IPS-18a (cell line): ENCODE results near the gene LCORL.
"Not testable (repeated sequence)": the region's sequence is repeated elsewhere in the genome, so short reads cannot be mapped to it uniquely, and the experiment has no call there.

ENCODE experiments used
- H3K27ac ChIP-seq: one replicate; pipeline ENCODE4 v1.5.1; 2013; ENCODE audit warnings: low read length
- H3K27me3 ChIP-seq: one replicate; pipeline ENCODE4 v1.6.1; 2013; ENCODE audit warnings: mild to moderate bottlenecking, low read length; ENCODE audit not compliant: control insufficient read depth, insufficient read depth
- H3K36me3 ChIP-seq: one replicate; pipeline ENCODE4 v1.6.1; 2013; ENCODE audit warnings: low read depth, low read length; ENCODE audit not compliant: control insufficient read depth
- H3K4me1 ChIP-seq: one replicate; pipeline ENCODE4 v1.6.1; 2013; ENCODE audit warnings: low read depth, low read length; ENCODE audit not compliant: control insufficient read depth
- H3K4me3 ChIP-seq: one replicate; pipeline ENCODE4 v1.5.1; 2013; ENCODE audit warnings: low read length
- H3K9ac ChIP-seq: one replicate; pipeline ENCODE4 v1.6.1; 2013; ENCODE audit warnings: mild to moderate bottlenecking, low read length, moderate library complexity
- H3K9me3 ChIP-seq: one replicate; pipeline ENCODE4 v1.6.1; 2013; ENCODE audit warnings: low read depth, low read length; ENCODE audit not compliant: control insufficient read depth

LCORL gene

DNA sequence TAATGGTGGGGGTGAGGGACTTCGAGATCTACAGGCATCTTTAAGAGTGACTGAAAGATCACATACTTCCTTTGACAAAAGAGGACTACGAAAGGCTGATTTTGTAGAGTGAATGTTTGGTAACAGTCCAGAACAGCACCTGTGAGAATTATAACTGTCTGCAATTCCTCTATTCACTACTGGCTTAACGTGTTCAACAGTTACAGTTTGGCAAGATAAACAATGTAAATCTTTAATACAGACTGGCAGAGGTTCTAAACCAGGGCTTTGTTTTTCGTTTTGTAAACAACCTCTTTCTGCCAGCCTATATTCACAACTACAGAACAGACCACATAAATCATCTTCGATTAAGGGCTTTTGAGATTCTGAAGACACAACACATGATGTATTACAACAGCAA lies 143.9 kb downstream of the LCORL start:
- Histone ChIP-seq H3K27me3 (no peaks in the 10 kb centered on the region), H3K4me1 (no peaks in the 10 kb centered on the region), H3K9ac (no peak overlapping the region), H3K36me3 (no peaks in the 10 kb centered on the region), H3K27ac (no peak overlapping the region), H3K9me3 (no peaks in the 10 kb centered on the region), H3K4me3 (no peak overlapping the region)

DNA sequence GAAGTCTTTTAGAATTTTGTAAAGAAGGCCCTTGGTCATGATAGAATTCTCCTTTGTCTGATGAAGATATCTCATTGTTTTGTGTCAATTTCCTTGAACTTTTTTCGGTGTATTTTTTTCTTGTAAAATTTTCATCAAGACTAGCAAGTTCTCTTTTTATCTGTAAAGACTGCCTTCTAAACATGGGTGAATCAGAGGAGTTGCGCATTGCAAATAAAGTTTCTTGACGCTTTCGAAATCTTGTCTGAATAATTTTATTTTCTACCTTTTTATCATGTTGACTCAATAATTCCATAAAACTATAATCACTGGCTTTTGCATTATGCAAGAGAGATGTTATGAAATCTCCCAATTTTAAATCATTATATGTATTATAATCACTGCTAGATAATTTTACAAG lies 144.6 kb downstream of the LCORL start:
- Histone ChIP-seq H3K4me3 (no peak overlapping the region), H3K9me3 (no peaks in the 10 kb centered on the region), H3K9ac (no peak overlapping the region), H3K36me3 (no peaks in the 10 kb centered on the region), H3K4me1 (no peaks in the 10 kb centered on the region), H3K27ac (no peak overlapping the region), H3K27me3 (no peaks in the 10 kb centered on the region)

DNA sequence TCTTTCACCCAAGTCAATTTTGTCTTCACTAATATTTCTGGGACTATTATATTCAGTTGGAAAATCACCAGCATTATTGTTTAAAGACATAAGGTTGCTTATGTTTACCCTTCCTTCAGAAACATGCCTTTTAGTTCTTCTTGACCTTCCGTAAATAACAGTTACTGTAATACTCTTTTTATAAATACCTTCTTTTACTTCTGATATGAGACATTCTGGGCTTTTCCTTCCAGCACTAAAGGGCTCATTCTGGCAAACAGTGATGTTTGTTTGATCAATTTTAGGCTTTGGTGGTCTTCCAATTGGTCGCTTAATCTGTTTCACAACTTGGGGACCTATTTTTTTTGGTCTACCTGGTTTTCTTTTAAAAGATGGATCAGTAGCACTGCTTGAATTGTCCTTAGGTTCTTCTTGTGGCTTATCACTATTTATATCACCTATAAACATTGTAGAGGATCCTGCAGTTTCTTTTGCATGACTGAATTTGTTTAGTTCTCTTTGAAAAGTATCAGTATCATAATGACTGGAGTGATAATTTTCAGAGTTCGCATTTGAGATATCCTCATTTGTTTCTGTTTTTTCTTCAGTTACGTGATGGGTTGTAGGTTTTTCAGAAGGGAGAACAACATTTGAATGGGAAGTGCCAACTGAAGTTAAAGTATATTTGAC lies 146.0 kb downstream of the LCORL start:
- no peaks in the 10 kb centered on the region for H3K36me3 ChIP-seq
- no peaks in the 10 kb centered on the region for H3K9me3 ChIP-seq
- no peaks in the 10 kb centered on the region for H3K27me3 ChIP-seq
- no peaks in the 10 kb centered on the region for H3K4me1 ChIP-seq
- no peak overlapping the region for H3K27ac ChIP-seq
- no peak overlapping the region for H3K9ac ChIP-seq
- H3K4me3 ChIP-seq: no peak overlapping the region

DNA sequence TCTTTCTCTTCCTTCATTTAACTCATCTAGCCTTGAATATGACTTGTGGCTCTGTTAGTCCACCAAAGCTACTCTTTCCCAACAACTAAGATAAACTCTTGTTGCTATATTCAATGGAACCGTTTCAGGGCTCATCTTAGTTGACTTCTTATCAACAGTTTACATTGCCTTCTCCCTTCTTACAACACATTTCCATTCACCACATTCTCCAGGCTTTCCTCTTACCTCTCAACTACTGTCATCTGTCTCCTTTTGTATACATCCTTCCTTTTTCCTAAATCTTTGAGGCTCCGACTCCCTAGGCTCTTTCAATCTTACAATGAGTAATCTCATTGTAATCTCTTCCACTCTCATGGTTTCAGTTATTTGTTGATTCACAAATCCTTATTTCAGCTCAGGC lies 152.2 kb downstream of the LCORL start:
- H3K27ac ChIP-seq: no peak overlapping the region
- H3K4me3 ChIP-seq: no peak overlapping the region
- H3K36me3 ChIP-seq: no peaks in the 10 kb centered on the region
- H3K9ac ChIP-seq: no peak overlapping the region
- H3K4me1 ChIP-seq: no peaks in the 10 kb centered on the region
- H3K27me3 ChIP-seq: no peaks in the 10 kb centered on the region
- H3K9me3 ChIP-seq: no peaks in the 10 kb centered on the region

DNA sequence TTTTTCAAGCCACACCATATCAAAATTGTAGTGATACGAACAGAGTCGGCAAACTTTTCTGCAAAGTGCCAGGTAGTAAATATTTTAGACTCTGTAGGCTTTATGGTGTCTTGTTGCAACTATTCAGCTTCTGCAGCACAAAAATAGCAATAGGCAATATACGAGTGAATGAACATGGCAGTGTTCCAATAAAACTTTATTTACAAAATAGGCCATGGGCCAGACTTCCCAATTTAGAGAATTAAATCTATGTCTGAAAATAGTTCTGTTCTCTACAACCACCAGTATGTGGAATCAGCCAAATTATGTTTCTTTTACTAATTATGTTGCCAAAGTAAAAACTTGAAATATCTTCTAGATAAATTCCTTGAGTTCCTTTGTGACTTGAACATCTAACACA lies 154.3 kb downstream of the LCORL start:
- no peaks in the 10 kb centered on the region for H3K36me3 ChIP-seq
- H3K27ac ChIP-seq: no peak overlapping the region
- H3K9ac ChIP-seq: no peak overlapping the region
- no peak overlapping the region for H3K4me3 ChIP-seq
- H3K4me1 ChIP-seq: no peaks in the 10 kb centered on the region
- H3K9me3 ChIP-seq: no peaks in the 10 kb centered on the region
- no peaks in the 10 kb centered on the region for H3K27me3 ChIP-seq

DNA sequence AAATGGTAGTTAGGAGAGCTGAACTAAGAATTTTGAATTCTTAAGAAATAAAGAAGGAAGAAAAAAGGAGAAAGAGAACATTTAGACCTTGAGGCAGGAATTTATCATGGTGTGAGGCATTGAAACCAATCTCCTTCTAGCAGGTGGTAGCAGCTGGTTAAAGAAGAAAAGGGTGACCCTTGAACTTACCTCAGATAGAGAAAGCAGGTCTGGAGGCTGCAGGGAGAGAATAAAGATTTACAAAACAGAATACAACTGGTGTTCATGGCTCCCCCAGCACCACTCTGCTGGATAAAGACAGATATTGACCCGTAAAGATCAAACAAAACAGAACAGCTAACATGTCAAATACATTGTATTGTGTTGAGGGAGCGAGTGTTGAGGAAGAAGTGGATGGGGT lies 154.7 kb downstream of the LCORL start:
- Histone ChIP-seq H3K9me3 (no peaks in the 10 kb centered on the region), H3K9ac (no peak overlapping the region), H3K4me1 (no peaks in the 10 kb centered on the region), H3K36me3 (no peaks in the 10 kb centered on the region), H3K27me3 (no peaks in the 10 kb centered on the region), H3K27ac (no peak overlapping the region), H3K4me3 (no peak overlapping the region)

DNA sequence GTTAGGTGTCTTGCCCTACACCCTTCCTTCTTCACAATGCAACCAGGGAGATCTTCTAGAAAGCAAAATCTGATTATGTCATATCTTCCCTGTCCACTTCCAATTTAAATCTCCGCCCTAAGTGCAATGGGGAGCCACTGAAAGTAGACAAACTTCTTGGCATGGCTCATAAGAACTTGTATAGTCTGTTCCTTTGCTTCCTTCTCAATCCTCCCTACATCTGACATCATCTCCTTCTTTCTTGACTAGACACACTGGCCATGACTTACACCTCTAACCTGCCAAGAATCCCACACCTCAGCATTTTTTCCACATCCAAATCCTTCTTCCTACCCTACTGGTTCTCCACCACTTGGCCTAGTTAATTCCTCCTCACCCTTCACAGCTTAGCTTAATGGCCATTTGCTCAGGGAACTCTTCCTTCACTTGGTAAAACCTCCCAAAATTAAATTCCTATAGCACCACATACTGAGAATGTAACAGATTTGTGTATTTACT lies 155.6 kb downstream of the LCORL start:
- H3K9ac ChIP-seq: no peak overlapping the region
- no peaks in the 10 kb centered on the region for H3K36me3 ChIP-seq
- H3K4me1 ChIP-seq: no peaks in the 10 kb centered on the region
- no peaks in the 10 kb centered on the region for H3K9me3 ChIP-seq
- H3K4me3 ChIP-seq: no peak overlapping the region
- no peaks in the 10 kb centered on the region for H3K27me3 ChIP-seq
- H3K27ac ChIP-seq: no peak overlapping the region

DNA sequence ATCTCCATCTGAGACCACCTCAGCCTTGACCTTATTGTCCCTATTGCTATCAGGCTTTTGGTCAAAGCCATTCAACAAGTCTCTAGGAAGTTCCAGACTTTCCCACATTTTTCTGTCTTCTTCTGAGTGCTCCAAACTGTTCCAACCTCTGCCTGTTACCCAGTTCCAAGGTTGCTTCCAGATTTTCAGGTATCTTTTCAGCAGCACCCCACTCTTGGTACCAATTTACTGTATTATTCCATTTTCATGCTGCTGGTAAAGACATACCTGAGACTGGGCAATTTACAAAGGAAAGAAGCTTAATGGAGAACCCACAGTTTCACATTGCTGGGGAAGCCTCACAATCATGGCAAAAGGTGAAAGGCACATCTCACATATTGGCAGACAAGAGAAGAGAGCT lies 159.6 kb downstream of the LCORL start:
- H3K4me1 ChIP-seq, H3K9ac ChIP-seq, H3K4me3 ChIP-seq, H3K27ac ChIP-seq, H3K36me3 ChIP-seq, H3K9me3 ChIP-seq, H3K27me3 ChIP-seq: not testable (repeated sequence)

DNA sequence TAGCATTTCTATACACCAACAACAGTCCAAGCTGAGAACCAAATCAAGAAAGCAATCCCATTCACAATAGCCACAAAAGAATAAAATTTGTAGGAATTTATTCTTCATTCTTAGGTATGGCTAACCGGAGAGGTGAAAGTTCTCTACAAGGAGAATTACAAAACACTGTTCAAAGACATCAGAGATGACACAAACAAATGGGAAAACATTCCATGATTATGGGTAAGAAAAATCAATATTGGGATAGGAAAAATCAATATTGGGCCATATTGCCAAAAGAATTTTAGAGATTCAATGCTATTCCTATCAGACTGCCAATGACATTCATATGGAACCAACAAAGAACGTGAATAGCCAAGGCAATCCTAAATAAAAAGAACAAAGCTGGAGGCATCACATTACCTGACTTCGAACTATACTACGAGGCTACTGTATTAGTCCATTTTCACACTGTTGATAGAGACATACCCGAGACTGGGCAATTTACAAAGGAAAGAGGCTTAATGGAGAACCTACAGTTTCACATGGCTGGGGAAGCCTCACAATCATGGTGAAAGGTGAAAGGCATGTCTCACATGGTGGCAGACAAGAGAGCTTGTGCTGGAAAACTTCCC lies 161.7 kb downstream of the LCORL start:
- no peak overlapping the region for H3K4me3 ChIP-seq
- no peaks in the 10 kb centered on the region for H3K27me3 ChIP-seq
- no peaks in the 10 kb centered on the region for H3K36me3 ChIP-seq
- no peak overlapping the region for H3K27ac ChIP-seq
- H3K9me3 ChIP-seq: no peaks in the 10 kb centered on the region
- H3K4me1 ChIP-seq: no peaks in the 10 kb centered on the region
- no peak overlapping the region for H3K9ac ChIP-seq

DNA sequence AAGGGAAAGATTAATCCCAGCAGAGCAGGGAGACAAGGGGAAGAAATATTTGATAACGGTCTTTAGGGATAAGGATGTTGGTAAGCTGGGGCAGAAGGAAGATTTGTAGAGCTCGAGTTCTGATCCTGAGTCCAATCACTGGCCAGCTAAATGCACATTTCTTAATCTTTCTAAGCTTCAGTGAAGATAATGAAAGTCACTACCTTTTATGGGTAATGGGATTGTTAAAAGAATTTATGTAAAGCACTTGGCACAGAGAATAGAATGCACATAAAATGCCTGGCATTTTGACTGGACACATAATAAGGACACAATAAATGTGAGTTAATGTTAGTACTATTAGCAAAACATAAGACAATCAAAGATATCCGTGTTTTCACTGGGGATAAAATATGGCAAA lies 167.5 kb downstream of the LCORL start:
- Histone ChIP-seq H3K9ac (no peak overlapping the region), H3K27ac (no peak overlapping the region), H3K4me1 (no peaks in the 10 kb centered on the region), H3K4me3 (no peak overlapping the region), H3K27me3 (no peaks in the 10 kb centered on the region), H3K36me3 (no peaks in the 10 kb centered on the region), H3K9me3 (no peaks in the 10 kb centered on the region)

DNA sequence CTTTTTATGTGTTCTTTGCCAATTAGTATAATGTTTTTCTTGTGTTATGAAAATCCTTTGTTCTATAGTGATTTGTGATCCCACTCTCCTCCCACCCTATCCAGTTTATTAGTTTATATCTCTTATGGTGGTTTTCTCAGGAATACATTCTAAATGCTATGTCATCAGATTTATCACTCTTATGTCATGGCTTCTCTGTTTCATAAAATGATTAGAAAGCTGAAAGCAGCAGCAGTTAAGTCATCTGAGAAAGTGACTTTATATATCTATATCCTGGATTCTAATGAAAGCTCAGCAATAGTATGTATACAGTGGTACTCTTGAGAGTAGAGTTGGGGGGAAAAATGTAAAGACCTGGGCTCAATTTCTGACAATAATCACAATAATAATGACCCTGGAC lies 169.6 kb downstream of the LCORL start:
- Histone ChIP-seq H3K4me1 (no peaks in the 10 kb centered on the region), H3K9me3 (no peaks in the 10 kb centered on the region), H3K4me3 (no peak overlapping the region), H3K27ac (no peak overlapping the region), H3K36me3 (no peaks in the 10 kb centered on the region), H3K9ac (no peak overlapping the region), H3K27me3 (no peaks in the 10 kb centered on the region)

DNA sequence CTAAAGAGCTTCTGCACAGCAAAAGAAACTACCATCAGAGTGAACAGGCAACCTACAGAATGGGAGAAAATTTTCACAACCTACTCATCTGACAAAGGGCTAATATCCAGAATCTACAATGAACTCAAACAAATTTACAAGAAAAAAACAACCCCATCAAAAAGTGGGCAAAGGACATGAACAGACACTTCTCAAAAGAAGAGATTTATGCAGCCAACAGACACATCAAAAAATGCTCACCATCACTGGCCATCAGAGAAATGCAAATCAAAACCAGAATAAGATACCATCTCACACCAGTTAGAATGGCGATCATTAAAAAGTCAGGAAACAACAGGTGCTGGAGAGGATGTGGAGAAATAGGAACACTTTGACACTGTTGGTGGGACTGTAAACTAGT lies 171.3 kb downstream of the LCORL start:
- not testable (repeated sequence) for H3K4me1 ChIP-seq, H3K9me3 ChIP-seq, H3K9ac ChIP-seq, H3K27me3 ChIP-seq, H3K4me3 ChIP-seq, H3K36me3 ChIP-seq, H3K27ac ChIP-seq
